PC-3 (cell line): ENCODE measurements around the gene MRGPRD. TPM values are rescaled to one million over a fixed set of nuclear protein-coding genes. Genes with fewer than 3 reads are reported as not detected.

Experiments used
- ATAC-seq: fragments of 200-7000 bp; cut with Tn5 transposase; 2 replicates; pipeline ENCODE4 v1.9.1; 2020; ENCODE audit warnings: mild to moderate bottlenecking, moderate library complexity
- BruUV-seq: library from RNA; stranded (reverse); fragments of 400-500 nt; replicated peaks from 2 replicates; lab custom pipeline; 2021; lab: Mats Ljungman, UMichigan
- CTCF ChIA-PET: fragments of 300-600 bp; sonication (Branson Sonifier 250); formaldehyde crosslinking; loops from one replicate; lab custom pipeline; 2022; ENCODE audit warnings: antibody characterized with exemption; lab: Charles Lee
- POLR2A ChIA-PET: fragments of 300-600 bp; sonication (Branson Sonifier 250); formaldehyde crosslinking; loops from one replicate; lab custom pipeline; 2022; ENCODE audit warnings: antibody characterized with exemption; ENCODE audit not compliant: unreplicated experiment; lab: Charles Lee
- DNase-seq: peaks from one replicate; pipeline ENCODE4 v3.0.0-alpha.2; 2015
- H2AFZ ChIP-seq: fragments of 300-600 bp; sonication (generic); 2 replicates; pipeline ENCODE4 v1.6.0; 2016; ENCODE audit warnings: antibody characterized with exemption, low read length
- H3F3A ChIP-seq: fragments of 300-600 bp; sonication (generic); one replicate; pipeline ENCODE4 v1.6.0; 2017; ENCODE audit warnings: antibody characterized with exemption, low read length, control low read depth, mild to moderate bottlenecking; ENCODE audit not compliant: unreplicated experiment
- H3K27ac ChIP-seq: fragments of 300-600 bp; sonication (generic); 2 replicates; pipeline ENCODE4 v1.5.1; 2016; ENCODE audit warnings: mild to moderate bottlenecking, low read length
- H3K27me3 ChIP-seq: fragments of 300-600 bp; sonication (generic); 2 replicates; pipeline ENCODE4 v1.6.1; 2016; ENCODE audit warnings: low read length, mixed read lengths
- H3K36me3 ChIP-seq: fragments of 300-600 bp; sonication (generic); 2 replicates; pipeline ENCODE4 v1.6.1; 2016; ENCODE audit warnings: low read depth, mixed run types, low read length, mixed read lengths
- H3K4me1 ChIP-seq: fragments of 300-600 bp; sonication (generic); 2 replicates; pipeline ENCODE4 v1.5.1; 2016; ENCODE audit warnings: low read length; ENCODE audit not compliant: insufficient read depth
- H3K4me2 ChIP-seq: fragments of 300-600 bp; sonication (generic); 2 replicates; pipeline ENCODE4 v1.6.0; 2016; ENCODE audit warnings: low read length
- H3K4me3 ChIP-seq: fragments of 300-600 bp; sonication (generic); 2 replicates; pipeline ENCODE4 v1.5.1; 2016; ENCODE audit warnings: mild to moderate bottlenecking, low read length, mixed read lengths
- H3K79me2 ChIP-seq: fragments of 300-600 bp; sonication (generic); 2 replicates; pipeline ENCODE4 v1.6.1; 2017; ENCODE audit warnings: low read length, mixed read lengths
- H3K9ac ChIP-seq: fragments of 300-600 bp; sonication (generic); 2 replicates; pipeline ENCODE4 v1.6.0; 2016; ENCODE audit warnings: mild to moderate bottlenecking, low read length
- H3K9me2 ChIP-seq: fragments of 300-600 bp; sonication (generic); replicated peaks from 2 replicates; pipeline ENCODE4 v1.6.1; 2016; ENCODE audit warnings: mixed run types, low read length, mixed read lengths
- H3K9me3 ChIP-seq: fragments of 300-600 bp; sonication (generic); 2 replicates; pipeline ENCODE4 v1.6.1; 2016; ENCODE audit warnings: low read length, mixed read lengths
- H4K20me1 ChIP-seq: fragments of 300-600 bp; sonication (generic); 2 replicates; pipeline ENCODE4 v1.6.1; 2016; ENCODE audit warnings: low read length, mixed read lengths
- EZH2 ChIP-seq: fragments of 300-600 bp; sonication (generic); IDR thresholded peaks from one replicate; pipeline ENCODE4 v1.6.1; 2017; ENCODE audit warnings: antibody characterized with exemption, mild to moderate bottlenecking, low read length; ENCODE audit not compliant: unreplicated experiment
- EZH2phosphoT487 ChIP-seq: fragments of 300-600 bp; sonication (generic); IDR thresholded peaks from 2 replicates; pipeline ENCODE4 v1.6.1; 2018; ENCODE audit warnings: mild to moderate bottlenecking, antibody characterized with exemption, low read length, borderline replicate concordance
- intact Hi-C: fragments of 100-400 bp; cut with micrococcal nuclease; formaldehyde crosslinking; loops from 2 replicates; pipeline ENCODE4 v1.9.0; 2023
- total RNA-seq: library from RNA; depleted of rRNA; stranded (reverse); fragments of >200 nt; gene quantifications from 2 replicates; pipeline ENCODE4 v1.2.3, GENCODE V29; 2014
- TF ChIP-seq, protein P1 (sequence below): fragments of 300-600 bp; sonication (generic); conservative IDR thresholded peaks from 2 replicates; pipeline ENCODE4 v1.5.1; 2017; ENCODE audit warnings: antibody characterized with exemption, low read depth, mild to moderate bottlenecking, low read length

The MRGPRD gene
- total RNA-seq, 1 experiment from 2014 or later = not detected

DNA sequence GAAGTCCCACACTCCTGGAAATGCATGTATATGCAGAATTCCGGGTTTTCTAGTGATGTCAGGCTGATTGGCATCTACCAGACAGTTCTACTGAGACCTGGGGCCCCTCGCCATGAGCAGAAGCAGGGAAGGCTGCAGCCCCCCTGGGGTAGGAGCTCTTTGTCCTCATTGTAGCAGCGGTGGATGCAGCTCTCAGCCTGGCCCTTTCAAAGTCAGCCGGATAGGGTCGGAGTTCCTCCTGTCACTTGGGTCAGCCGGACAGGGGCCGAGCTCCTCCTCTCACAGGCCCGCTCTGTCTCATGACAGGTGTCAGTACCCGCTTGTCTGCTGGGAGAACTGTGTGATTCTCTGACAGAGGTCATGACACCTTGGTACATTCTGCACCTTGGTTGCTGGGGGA lies 30.0 kb downstream of the MRGPRD start:
- ATAC-seq (no peak), DNase-seq (no peak)
- Histone ChIP-seq H3K79me2 (no peaks in the 10 kb centered on the region), H3K4me3 (no peak overlapping the region), H3K9ac (no peak overlapping the region), H3K4me2 (no peak overlapping the region), H3K27me3 (no peaks in the 10 kb centered on the region), H3F3A (no peaks in the 10 kb centered on the region), H4K20me1 (no peaks in the 10 kb centered on the region), H2AFZ (no peak overlapping the region), H3K36me3 (no peaks in the 10 kb centered on the region), H3K27ac (no peak overlapping the region), H3K4me1 (peaks cover 8% of the 10 kb centered on the region; the same call in 1 of the 2 replicates), H3K9me2 (no peaks in the 10 kb centered on the region), H3K9me3 (no peaks in the 10 kb centered on the region)
- ChIA-PET CTCF (interaction anchor here (1.2 kb wide), 1 partner anchor 318 kb away, joined by 3 read pairs; no protein-coding TSS in a partner anchor), POLR2A (no interaction called here)
- TF ChIP-seq EZH2 = no peak
- TF ChIP-seq, protein P1, sequence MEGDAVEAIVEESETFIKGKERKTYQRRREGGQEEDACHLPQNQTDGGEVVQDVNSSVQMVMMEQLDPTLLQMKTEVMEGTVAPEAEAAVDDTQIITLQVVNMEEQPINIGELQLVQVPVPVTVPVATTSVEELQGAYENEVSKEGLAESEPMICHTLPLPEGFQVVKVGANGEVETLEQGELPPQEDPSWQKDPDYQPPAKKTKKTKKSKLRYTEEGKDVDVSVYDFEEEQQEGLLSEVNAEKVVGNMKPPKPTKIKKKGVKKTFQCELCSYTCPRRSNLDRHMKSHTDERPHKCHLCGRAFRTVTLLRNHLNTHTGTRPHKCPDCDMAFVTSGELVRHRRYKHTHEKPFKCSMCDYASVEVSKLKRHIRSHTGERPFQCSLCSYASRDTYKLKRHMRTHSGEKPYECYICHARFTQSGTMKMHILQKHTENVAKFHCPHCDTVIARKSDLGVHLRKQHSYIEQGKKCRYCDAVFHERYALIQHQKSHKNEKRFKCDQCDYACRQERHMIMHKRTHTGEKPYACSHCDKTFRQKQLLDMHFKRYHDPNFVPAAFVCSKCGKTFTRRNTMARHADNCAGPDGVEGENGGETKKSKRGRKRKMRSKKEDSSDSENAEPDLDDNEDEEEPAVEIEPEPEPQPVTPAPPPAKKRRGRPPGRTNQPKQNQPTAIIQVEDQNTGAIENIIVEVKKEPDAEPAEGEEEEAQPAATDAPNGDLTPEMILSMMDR = no peak
- no peak for TF ChIP-seq EZH2phosphoT487
- BruUV-seq = no TSS peak
- intact Hi-C loops = loop anchor here (5.0 kb wide), 1 partner anchor 318 kb away; no protein-coding TSS in a partner anchor

DNA sequence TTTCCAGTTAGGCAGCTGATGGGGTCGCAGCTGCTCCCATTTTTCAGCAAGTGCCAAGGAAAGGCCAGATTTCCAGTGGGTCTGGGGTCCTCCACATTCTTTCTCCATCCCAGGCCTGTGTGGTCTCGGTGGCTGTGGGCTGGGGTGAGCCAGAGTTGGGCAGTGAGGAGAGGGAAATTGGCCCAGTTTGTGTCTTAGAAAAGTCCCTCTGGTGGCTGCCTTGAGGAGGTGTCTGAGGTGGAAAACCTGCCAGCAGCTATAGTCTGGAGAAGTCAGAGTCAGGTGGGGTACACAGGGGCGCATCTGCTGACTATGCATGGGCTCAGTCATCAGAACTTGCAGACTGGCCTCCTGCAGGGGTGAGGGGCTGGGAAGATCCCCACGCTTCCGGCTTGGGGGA lies 30.5 kb downstream of the MRGPRD start:
- Histone ChIP-seq H3F3A (no peaks in the 10 kb centered on the region), H3K4me2 (no peak overlapping the region), H3K9me3 (no peaks in the 10 kb centered on the region), H3K4me3 (no peak overlapping the region), H3K27me3 (no peaks in the 10 kb centered on the region), H3K79me2 (no peaks in the 10 kb centered on the region), H3K9ac (no peak overlapping the region), H2AFZ (no peak overlapping the region), H3K4me1 (peaks cover 4% of the 10 kb centered on the region; the same call in 1 of the 2 replicates), H3K36me3 (no peaks in the 10 kb centered on the region), H3K27ac (no peak overlapping the region), H4K20me1 (no peaks in the 10 kb centered on the region), H3K9me2 (no peaks in the 10 kb centered on the region)
- POLR2A ChIA-PET = no interaction called here
- no TSS peak for BruUV-seq
- intact Hi-C loops = loop anchor here (5.0 kb wide), 1 partner anchor 318 kb away; no protein-coding TSS in a partner anchor
- TF ChIP-seq, protein P1 = peak; percentile 64; the same call in 1 of the 2 replicates
- TF ChIP-seq EZH2phosphoT487 = no peak
- no peak for TF ChIP-seq EZH2
- DNase-seq (peak; percentile 53), ATAC-seq (peak; percentile 80)
- CTCF ChIA-PET = interaction anchor here (0.6 to 1.2 kb wide), 2 partner anchors 317 to 721 kb away, joined by 3 to 4 read pairs; no protein-coding TSS in a partner anchor

DNA sequence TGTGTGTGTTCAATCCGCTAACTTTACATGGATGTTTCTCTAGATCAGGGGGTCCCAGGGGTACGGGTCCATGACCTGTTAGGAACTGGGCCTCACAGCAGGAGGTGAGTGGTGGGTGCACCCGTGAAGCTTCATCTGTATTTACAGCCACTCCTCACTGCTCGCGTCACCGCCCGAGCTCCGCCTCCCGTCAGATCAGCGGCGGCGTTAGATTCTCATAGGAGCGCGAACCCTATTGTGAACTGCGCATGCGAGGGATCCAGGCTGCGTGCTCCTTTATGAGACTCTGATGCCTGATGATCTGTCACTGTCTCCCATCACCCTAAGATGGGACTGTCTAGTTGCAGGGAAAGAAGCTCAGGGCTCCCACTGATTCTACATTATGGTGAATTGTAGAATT lies 31.9 kb downstream of the MRGPRD start:
- CTCF ChIA-PET = interaction anchor here (0.6 kb wide), 1 partner anchor 316 kb away, joined by 5 read pairs; no protein-coding TSS in a partner anchor
- Histone ChIP-seq H3K79me2 (no peaks in the 10 kb centered on the region), H3K27me3 (no peaks in the 10 kb centered on the region), H3K4me2 (no peak overlapping the region), H4K20me1 (no peaks in the 10 kb centered on the region), H3K9me3 (no peaks in the 10 kb centered on the region), H3K27ac (no peak overlapping the region), H2AFZ (no peak overlapping the region), H3F3A (no peaks in the 10 kb centered on the region), H3K9me2 (no peaks in the 10 kb centered on the region), H3K9ac (no peak overlapping the region), H3K4me1 (no peaks in the 10 kb centered on the region), H3K4me3 (no peak overlapping the region), H3K36me3 (no peaks in the 10 kb centered on the region)
- POLR2A ChIA-PET = no interaction called here
- no TSS peak for BruUV-seq
- TF ChIP-seq EZH2phosphoT487 = no peak
- TF ChIP-seq EZH2 = no peak
- TF ChIP-seq, protein P1 = no peak
- no peak for ATAC-seq
- intact Hi-C loops = no loop called here
- no peak for DNase-seq
